ENCODE results near the gene GPNMB. TPM values are rescaled to one million over a fixed set of nuclear protein-coding genes. Genes with fewer than 3 reads are reported as not detected.

The GPNMB gene
- total and polyA plus RNA-seq, 9 donors = 13.9 to 431 (median 64.1) TPM

GRCh38 chr7:23205909-23206767 is 40.4 kb upstream of the GPNMB start:
- no peaks in the 10 kb centered on the region for H3K27me3 ChIP-seq
- peak in 2 of 5 donors; percentile 18 to 27 for DNase-seq
- no peak for TF ChIP-seq POLR2A (IDR thresholded peaks at IDR 0.05)
- TF ChIP-seq CTCF (IDR thresholded peaks at IDR 0.05) = no peak
- H3K27ac ChIP-seq = no peak overlapping the region
- WGBS, 3 donors = 12 to 29% (median 22%) methylated on average over 46 to 76 of the region's 76 CpGs
- intact Hi-C loops (cut with DNase I) = no loop called here
- peak overlapping the region; percentile 29 for H3K4me3 ChIP-seq
- H3K9me3 ChIP-seq = no peaks in the 10 kb centered on the region
- no peaks in the 10 kb centered on the region for H3K4me1 ChIP-seq (ENCODE audit: insufficient read depth)
- H3K36me3 ChIP-seq = no peaks in the 10 kb centered on the region

- no peaks in the 10 kb centered on the region for H3K9me3 ChIP-seq
- no peak for TF ChIP-seq CTCF (IDR thresholded peaks at IDR 0.05)
- TF ChIP-seq EP300 (IDR thresholded peaks at IDR 0.05) = no peak
- TF ChIP-seq POLR2A (IDR thresholded peaks at IDR 0.05) = no peak
- intact Hi-C loops (cut with DNase I) = no loop called here
- DNase-seq = no peak
- H3K4me1 ChIP-seq (ENCODE audit: insufficient read depth) = no peaks in the 10 kb centered on the region
- H3K4me3 ChIP-seq = no peak overlapping the region
- no peaks in the 10 kb centered on the region for H3K36me3 ChIP-seq
- H3K27ac ChIP-seq = no peak overlapping the region
- WGBS, 3 donors = 91 to 97% (median 94%) methylated on average over 2 of the region's 2 CpGs
- H3K27me3 ChIP-seq = no peaks in the 10 kb centered on the region
These were observed 39.6 kb upstream of the GPNMB start for GRCh38 chr7:23207021-23207420.

- DNase-seq = no peak
- Histone ChIP-seq H3K4me3 (no peak overlapping the region), H3K4me1 (ENCODE audit: insufficient read depth) (no peaks in the 10 kb centered on the region), H3K27ac (no peak overlapping the region), H3K9me3 (no peaks in the 10 kb centered on the region), H3K27me3 (no peaks in the 10 kb centered on the region), H3K36me3 (no peaks in the 10 kb centered on the region)
- WGBS, 3 donors = 90 to 93% (median 90%) methylated on average over 3 of the region's 3 CpGs
- intact Hi-C loops (cut with DNase I) = no loop called here
- no peak for TF ChIP-seq EP300 (IDR thresholded peaks at IDR 0.05)
- no peak for TF ChIP-seq POLR2A (IDR thresholded peaks at IDR 0.05)
These were observed 38.7 kb upstream of the GPNMB start for GRCh38 chr7:23207884-23208283.

GRCh38 chr7:23208316-23208715 is 38.3 kb upstream of the GPNMB start:
- TF ChIP-seq CTCF (IDR thresholded peaks at IDR 0.05) (no peak), EP300 (IDR thresholded peaks at IDR 0.05) (no peak), POLR2A (IDR thresholded peaks at IDR 0.05) (no peak)
- Histone ChIP-seq H3K27me3 (no peaks in the 10 kb centered on the region), H3K27ac (no peak overlapping the region), H3K4me1 (ENCODE audit: insufficient read depth) (no peaks in the 10 kb centered on the region), H3K36me3 (no peaks in the 10 kb centered on the region), H3K4me3 (no peak overlapping the region), H3K9me3 (no peaks in the 10 kb centered on the region)
- DNase-seq = no peak
- intact Hi-C loops (cut with DNase I) = no loop called here
- WGBS, 3 donors = 74 to 86% (median 81%) methylated on average over 4 of the region's 4 CpGs

- TF ChIP-seq EP300 (IDR thresholded peaks at IDR 0.05) (no peak), POLR2A (IDR thresholded peaks at IDR 0.05) (no peak), CTCF (IDR thresholded peaks at IDR 0.05) (no peak)
- no peaks in the 10 kb centered on the region for H3K4me1 ChIP-seq (ENCODE audit: insufficient read depth)
- WGBS, 3 donors = 58 to 80% (median 69%) methylated on average over 2 of the region's 2 CpGs
- H3K36me3 ChIP-seq = no peaks in the 10 kb centered on the region
- no peak for DNase-seq
- H3K4me3 ChIP-seq = no peak overlapping the region
- H3K27me3 ChIP-seq = no peaks in the 10 kb centered on the region
- no peaks in the 10 kb centered on the region for H3K9me3 ChIP-seq
- intact Hi-C loops (cut with DNase I) = no loop called here
- H3K27ac ChIP-seq = no peak overlapping the region
These were observed 36.1 kb upstream of the GPNMB start for GRCh38 chr7:23210506-23210905.
